Astrocyte of the spinal cord (primary cell): ENCODE measurements around the gene MICOS13.

Source experiments
- DNase-seq: peaks from one replicate; pipeline ENCODE4 v3.0.0; 2011; ENCODE audit warnings: low read depth, low spot score
- H3K4me3 ChIP-seq: 2 replicates; pipeline ENCODE4 v1.5.1; 2011; ENCODE audit warnings: low read depth, mild to moderate bottlenecking, low read length, moderate library complexity
- in situ Hi-C: cut with HindIII; loops from 2 replicates; pipeline ENCODE4 v1.10.0; 2017; ENCODE audit warnings: low sequenced_read_pairs
- TF ChIP-seq, protein P1 (sequence below): IDR thresholded peaks from 2 replicates; pipeline ENCODE4 v1.5.1; 2012; ENCODE audit warnings: low read depth, mild to moderate bottlenecking, low read length, inconsistent platforms

Gene MICOS13

DNA sequence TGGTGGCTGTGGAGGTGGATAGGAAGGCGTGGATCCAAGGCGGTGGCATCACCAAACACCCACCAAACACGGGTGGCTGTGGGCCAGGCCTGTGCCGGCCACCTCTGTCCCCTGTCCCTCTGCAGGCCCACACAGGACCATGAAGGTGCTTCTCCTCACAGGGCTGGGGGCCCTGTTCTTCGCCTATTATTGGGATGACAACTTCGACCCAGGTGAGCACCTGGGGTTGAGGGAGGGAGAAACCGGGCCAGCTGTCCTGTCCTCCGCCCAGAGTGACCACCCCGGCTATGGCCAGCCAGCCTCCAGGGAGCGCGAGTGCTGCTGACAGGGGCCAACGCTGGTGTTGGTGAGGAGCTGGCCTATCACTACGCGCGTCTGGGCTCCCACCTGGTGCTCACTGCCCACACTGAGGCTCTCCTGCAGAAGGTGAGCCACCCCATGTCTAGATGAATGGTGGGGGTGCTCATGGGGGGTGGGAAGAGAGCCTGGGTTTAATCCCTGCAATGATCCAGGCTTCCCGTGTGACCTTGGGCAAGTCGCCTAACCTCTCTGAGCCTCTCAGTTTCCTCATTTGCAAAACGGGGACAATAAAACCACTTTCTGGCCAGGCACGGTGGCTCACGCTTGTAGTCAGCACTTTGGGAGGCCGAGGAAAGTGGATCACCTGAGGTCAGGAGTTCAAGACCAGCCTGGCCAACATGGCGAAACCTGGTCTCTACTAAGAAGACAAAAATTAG is 4.5 kb upstream of the MICOS13 start:
- in situ Hi-C loops: no loop called here
- no peak for DNase-seq

DNA sequence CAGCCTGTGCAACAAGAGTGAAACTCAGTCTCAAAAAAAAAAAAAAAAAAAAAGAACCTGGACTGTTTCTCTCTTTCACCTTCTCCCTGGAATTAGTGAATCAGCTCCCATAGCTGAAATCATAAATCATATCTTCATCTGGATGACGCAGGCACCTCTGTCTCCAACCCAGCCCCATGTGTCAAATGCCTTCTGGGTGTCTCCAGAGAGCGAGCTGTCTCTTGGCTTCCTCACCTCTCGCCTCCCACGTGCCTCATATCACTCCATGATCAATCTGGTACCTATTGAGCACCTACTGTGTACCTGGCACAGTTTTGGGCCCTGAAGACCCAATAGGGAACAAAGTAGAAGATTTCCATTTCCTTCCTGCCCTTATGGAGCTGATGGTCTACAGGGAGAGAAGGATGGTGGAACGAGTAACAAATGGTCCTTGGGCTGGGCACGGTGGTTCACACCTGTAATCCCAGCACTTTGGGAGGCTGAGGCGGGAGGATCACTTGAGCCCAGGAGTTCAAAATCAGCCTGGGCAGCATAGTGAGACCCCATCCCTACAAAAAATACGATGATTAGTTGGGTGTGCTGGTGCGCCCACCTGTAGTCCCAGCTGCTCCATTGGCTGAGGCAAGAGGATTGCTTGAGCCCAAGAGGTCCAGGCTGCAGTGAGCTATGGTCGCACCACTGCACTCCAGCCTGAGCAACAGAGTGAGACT is 3.0 kb upstream of the MICOS13 start:
- TF ChIP-seq, protein P1, sequence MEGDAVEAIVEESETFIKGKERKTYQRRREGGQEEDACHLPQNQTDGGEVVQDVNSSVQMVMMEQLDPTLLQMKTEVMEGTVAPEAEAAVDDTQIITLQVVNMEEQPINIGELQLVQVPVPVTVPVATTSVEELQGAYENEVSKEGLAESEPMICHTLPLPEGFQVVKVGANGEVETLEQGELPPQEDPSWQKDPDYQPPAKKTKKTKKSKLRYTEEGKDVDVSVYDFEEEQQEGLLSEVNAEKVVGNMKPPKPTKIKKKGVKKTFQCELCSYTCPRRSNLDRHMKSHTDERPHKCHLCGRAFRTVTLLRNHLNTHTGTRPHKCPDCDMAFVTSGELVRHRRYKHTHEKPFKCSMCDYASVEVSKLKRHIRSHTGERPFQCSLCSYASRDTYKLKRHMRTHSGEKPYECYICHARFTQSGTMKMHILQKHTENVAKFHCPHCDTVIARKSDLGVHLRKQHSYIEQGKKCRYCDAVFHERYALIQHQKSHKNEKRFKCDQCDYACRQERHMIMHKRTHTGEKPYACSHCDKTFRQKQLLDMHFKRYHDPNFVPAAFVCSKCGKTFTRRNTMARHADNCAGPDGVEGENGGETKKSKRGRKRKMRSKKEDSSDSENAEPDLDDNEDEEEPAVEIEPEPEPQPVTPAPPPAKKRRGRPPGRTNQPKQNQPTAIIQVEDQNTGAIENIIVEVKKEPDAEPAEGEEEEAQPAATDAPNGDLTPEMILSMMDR: no peak
- H3K4me3 ChIP-seq: no peak overlapping the region
- in situ Hi-C loops: no loop called here
- DNase-seq: no peak

More for the DNA sequence above, 4.5 kb upstream of the MICOS13 start:
- TF ChIP-seq, protein P1: no peak
- H3K4me3 ChIP-seq: no peak overlapping the region

DNA sequence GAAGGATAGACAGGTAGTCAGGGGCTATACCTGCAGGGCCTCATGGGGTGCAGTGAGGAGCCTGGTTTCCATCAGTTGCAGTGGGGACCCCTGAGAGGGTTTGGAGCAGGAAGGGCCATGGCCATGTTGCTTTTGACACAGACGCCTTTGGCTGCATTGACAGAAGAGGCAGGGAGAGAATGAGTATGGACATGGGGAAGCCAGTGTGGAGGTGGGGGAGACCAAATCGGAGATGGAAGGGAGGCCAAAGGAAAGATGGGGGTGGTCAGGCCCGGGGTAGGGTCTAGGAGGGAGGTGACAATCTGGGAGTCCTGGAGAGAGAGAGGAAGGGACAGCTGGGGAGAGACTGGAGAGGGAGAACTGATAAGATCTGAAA is 1.8 kb upstream of the MICOS13 start:
- in situ Hi-C loops: no loop called here

DNA sequence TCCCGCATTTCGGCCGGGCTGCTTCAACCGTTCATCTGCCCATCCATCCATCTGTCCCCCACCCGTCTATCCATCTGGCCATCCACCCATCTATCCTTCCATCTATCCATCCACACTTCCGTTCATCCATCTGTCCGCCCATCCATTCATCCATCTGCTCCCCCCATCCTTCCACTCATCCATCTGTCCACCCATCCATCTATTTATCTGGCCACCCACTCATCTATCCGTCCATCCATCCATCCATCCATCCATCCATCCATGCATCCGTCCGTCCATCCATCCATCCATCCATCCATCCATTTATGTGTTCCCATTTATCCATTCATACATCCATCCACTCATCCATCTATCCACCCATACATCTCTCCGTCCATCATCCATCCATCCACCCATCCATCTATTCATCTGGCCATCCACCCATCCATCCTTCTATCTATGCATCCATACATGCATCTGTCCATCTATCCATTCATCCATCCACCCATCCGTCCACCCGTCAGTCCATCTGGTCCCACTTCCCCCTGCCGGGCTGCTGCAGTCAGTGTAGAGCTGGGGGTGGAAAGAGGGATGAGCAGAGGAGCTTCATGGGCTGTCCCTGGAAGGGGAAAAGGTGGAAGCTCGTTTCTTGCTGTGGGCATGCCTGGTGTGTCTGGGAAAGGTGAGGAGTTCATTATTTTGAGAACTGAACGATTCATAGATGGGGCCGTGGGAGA is 1.2 kb upstream of the MICOS13 start:
- peak overlapping the region; percentile 77 for H3K4me3 ChIP-seq
- no peak for DNase-seq
- TF ChIP-seq, protein P1: no peak
- in situ Hi-C loops: no loop called here

More for the DNA sequence above, 1.8 kb upstream of the MICOS13 start:
- TF ChIP-seq, protein P1: no peak
- H3K4me3 ChIP-seq: no peak overlapping the region
- DNase-seq: no peak

DNA sequence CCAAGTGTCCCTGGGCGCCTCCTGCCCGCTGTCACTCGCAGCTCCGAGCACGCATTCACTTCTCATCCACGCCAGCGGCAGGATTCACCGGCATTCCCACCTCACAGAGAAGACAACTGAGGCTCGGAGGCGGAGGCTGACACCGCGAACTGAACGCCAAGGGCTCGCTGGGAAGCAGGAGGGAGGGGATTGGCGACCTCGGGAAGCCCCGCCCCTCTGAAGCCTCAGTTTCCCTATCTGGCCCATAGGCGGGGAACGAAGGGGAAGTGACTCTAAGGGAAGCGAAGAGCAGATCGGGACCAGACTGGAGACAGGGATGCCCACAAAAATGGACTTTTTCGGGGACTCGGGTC is 256 bp downstream of the MICOS13 start:
- peak overlapping the region; percentile 77 for H3K4me3 ChIP-seq
- DNase-seq: no peak
- TF ChIP-seq, protein P1: no peak
- in situ Hi-C loops: no loop called here

DNA sequence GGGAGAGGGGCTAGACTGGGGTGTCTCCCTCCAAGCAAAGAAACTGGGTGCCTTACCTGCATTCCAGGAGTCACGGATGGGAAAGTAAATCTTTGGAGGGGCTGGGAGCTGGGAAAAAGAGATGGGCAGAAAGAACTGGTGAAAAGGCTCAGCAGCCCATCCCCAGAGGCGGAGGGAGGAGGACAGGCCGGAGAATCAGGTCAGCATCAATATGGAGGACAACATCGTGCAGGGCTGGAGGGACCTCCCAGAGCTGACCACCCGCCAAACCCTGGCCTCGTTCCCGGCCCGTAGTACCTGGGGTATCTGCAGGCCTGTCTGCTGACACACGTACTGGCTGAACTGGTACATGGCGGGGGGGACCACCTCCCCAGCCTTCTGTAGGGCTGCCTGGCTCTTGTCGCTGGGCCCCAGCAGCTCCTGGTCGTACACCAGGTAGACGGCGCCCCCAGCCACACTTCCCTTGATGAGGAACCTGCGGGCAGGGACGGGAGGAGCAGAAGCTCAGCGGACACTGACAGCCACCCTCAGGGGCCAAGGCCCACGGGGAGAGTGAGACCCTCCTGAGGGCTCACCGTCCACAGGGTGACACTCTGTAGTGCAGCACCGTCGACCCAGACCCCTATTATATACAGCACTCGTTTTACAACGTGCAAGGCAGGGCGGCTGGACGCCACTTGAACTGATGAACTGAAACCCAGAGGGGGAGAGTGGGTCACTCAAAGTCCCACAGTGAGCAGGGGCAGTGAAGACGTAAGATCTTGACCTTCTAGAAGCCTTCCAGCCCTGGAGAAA is 830 bp downstream of the MICOS13 start:
- DNase-seq: no peak
- H3K4me3 ChIP-seq: peak overlapping the region; percentile 77
- in situ Hi-C loops: no loop called here
- TF ChIP-seq, protein P1: no peak
